Stomach (tissue), 9 donors: ENCODE measurements around the gene CD2AP. TPM values are rescaled to one million over a fixed set of nuclear protein-coding genes. Genes with fewer than 3 reads are reported as not detected.
"Not testable (repeated sequence)": the region's sequence is repeated elsewhere in the genome, so short reads cannot be mapped to it uniquely, and the experiment has no call there.

Experiments used
- DNase-seq, 2 donors: peaks; one replicate each; pipeline versions ENCODE4 v3.0.0 to v3.0.0-alpha.2; 2013 to 2019
- H3K27ac ChIP-seq, 5 donors: fragments of 200-600 bp in 4 of 5; sonication (generic) in 4 of 5; one replicate each; pipeline ENCODE4 v1.5.1; 2013 to 2019; ENCODE audit warnings: mild to moderate bottlenecking in 1 of 5, moderate library complexity in 1 of 5
- H3K27me3 ChIP-seq, 3 donors: fragments of 200-600 bp; sonication (generic); one replicate each; pipeline ENCODE4 v1.5.1; 2017 to 2019; ENCODE audit warnings: mixed run types in 1 of 3
- H3K36me3 ChIP-seq, 4 donors: fragments of 200-600 bp; sonication (generic); 1 replicate in 3 of 4; 2 replicates in 1 of 4; pipeline ENCODE4 v1.5.1; 2016 to 2019
- H3K4me1 ChIP-seq, 4 donors: fragments of 200-600 bp; sonication (generic); one replicate each; pipeline ENCODE4 v1.5.1; 2016 to 2019
- H3K4me3 ChIP-seq, 4 donors: fragments of 200-600 bp; sonication (generic) in 3 of 4; one replicate each; pipeline ENCODE4 v1.5.1; 2016 to 2019; ENCODE audit warnings: mild to moderate bottlenecking in 1 of 4
- H3K9me3 ChIP-seq, 4 donors: fragments of 200-600 bp; sonication (generic); one replicate each; pipeline ENCODE4 v1.5.1; 2016 to 2019
- CTCF ChIP-seq, 7 experiments: fragments of 450-650 bp in 4 of 7; fragments of 200-600 bp in 3 of 7; sonication (generic) in 3 of 7; IDR thresholded peaks; one replicate each; pipeline ENCODE4 v1.5.1; 2016 to 2019; ENCODE audit warnings: antibody characterized with exemption in 7 of 7, control low read depth in 2 of 7, mild to moderate bottlenecking in 1 of 7
- EP300 ChIP-seq: sonication (generic); formaldehyde crosslinking; IDR thresholded peaks from one replicate; pipeline ENCODE4 v1.6.1; 2017; ENCODE audit warnings: antibody characterized with exemption
- POLR2A ChIP-seq, 4 donors: fragments of 450-650 bp; IDR thresholded peaks; one replicate each; pipeline ENCODE4 v1.6.1; 2016; ENCODE audit warnings: antibody characterized with exemption in 4 of 4, control low read depth in 2 of 4, mild to moderate bottlenecking in 1 of 4, moderate library complexity in 1 of 4
- POLR2AphosphoS5 ChIP-seq, 3 donors: sonication (generic); formaldehyde crosslinking; IDR thresholded peaks; one replicate each; pipeline ENCODE4 v1.6.1; 2016; ENCODE audit warnings: antibody characterized with exemption in 3 of 3
- WGBS, 5 donors: extraction: QIAGEN DNeasy Blood & Tissue Kit in 3 of 5; methylation state at CpG; one replicate each; pipeline versions ENCODE4 v1.1.5 to v1.1.7; 2013 to 2018; 5-methylcytosine and 5-hydroxymethylcytosine counted together
- intact Hi-C: fragments of 100-400 bp; cut with DNase I; formaldehyde crosslinking; loops from one replicate; pipeline ENCODE4 v1.15.1; 2023; ENCODE audit warnings: low total_unique reads
- polyA plus RNA-seq, 3 donors: library from polyadenylated mRNA; stranded (reverse); fragments of 200-250 nt; gene quantifications; one replicate each; pipeline ENCODE4 v1.2.3, GENCODE V29; 2013
- total RNA-seq, 5 donors: library from RNA; depleted of rRNA; stranded (reverse); fragments of >200 nt; gene quantifications; one replicate each; pipeline versions ENCODE4 v1.1.0 to v1.2.3, GENCODE V29; 2014 to 2016
- donor health status: healthy with polysubstance abuse.
- donor health status: Bipolar disorder and iron deficiency.
- donor health status: healthy.

Gene CD2AP
- total and polyA plus RNA-seq, 8 donors, result 10.3 to 118 (median 46.9) TPM

DNA sequence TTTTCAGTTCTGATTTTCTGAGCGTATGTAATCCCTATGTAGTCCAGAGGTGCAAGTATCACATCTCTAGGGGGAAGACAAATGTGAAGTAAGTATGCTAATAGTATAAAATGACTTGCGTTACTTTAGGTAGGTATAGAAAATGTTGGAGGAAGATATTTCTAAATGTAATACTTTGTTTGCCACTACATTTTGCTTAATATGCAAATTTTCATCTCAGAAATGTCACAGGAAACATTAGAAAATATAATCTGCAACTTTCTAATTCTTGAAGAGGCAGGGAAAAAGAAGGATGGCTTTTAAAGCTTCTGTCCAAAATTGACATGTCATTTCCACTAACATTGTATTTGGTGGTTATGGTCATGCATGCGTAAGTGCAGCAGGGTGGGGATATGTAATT lies 85.6 kb downstream of the CD2AP start:
- H3K36me3 ChIP-seq, result peaks cover 0 to 6% (median 0%) of the 10 kb centered on the region in 4 donors
- peaks cover 0 to 14% (median 2%) of the 10 kb centered on the region in 4 donors for H3K4me1 ChIP-seq
- H3K27ac ChIP-seq, result no peak overlapping the region
- no peak for DNase-seq
- WGBS, 5 donors, result 92 to 99% (median 98%) methylated on average over 3 of the region's 3 CpGs
- H3K9me3 ChIP-seq, result no peaks in the 10 kb centered on the region
- intact Hi-C loops, result no loop called here
- H3K27me3 ChIP-seq, result no peaks in the 10 kb centered on the region
- TF ChIP-seq EP300 (no peak), POLR2A (IDR thresholded peaks at IDR 0.05) (no peak), CTCF (IDR thresholded peaks at IDR 0.05) (no peak), POLR2AphosphoS5 (IDR thresholded peaks at IDR 0.05) (no peak)
- no peak overlapping the region for H3K4me3 ChIP-seq

DNA sequence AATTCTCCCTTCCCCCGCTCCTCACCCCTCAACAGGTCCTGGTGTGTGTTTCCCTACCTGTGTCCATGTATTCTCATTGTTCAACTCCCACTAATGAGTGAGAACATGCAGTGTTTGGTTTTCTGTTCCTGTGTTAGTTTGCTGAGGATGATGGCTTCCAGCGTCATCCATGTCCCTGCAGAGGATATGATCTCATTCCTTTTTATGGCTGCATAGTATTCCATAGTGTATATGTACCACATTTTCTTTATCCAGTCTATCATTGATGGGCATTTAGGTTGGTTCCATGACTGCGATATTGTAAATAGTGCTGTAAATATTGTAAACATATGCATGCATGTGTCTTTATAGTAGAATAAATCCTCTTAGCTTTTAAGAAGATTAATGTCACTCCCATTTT lies 89.0 kb downstream of the CD2AP start:
- H3K9me3 ChIP-seq, DNase-seq, H3K4me1 ChIP-seq, H3K36me3 ChIP-seq, intact Hi-C loops, H3K27ac ChIP-seq, H3K4me3 ChIP-seq, H3K27me3 ChIP-seq: not testable (repeated sequence)
- WGBS, 5 donors, result 94 to 98% (median 97%) methylated on average over 3 of the region's 3 CpGs

DNA sequence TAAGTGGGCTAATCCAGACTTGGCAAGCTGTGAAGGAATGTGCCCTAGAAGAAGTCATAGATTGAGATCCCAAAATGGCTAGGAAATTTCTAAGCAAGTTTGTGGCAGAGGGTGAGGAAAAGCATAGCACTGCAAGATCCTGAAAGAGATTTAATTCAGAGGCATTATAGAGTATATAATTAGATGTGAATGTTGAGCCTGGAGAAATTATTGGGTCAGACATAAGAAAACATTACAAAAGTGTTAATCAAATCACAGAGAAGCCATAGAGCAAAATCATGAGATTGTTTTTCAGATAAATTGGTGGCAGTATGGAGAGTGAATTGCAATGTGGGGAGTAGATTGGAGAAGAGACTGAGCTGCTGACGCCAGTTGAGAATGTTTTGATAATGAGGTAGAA lies 90.0 kb downstream of the CD2AP start:
- TF ChIP-seq POLR2A (IDR thresholded peaks at IDR 0.05), result no peak
- no peak for TF ChIP-seq POLR2AphosphoS5 (IDR thresholded peaks at IDR 0.05)
- no peak for TF ChIP-seq EP300
- TF ChIP-seq CTCF (IDR thresholded peaks at IDR 0.05), result no peak
- H3K27me3 ChIP-seq, result no peaks in the 10 kb centered on the region
- no peaks in the 10 kb centered on the region for H3K4me1 ChIP-seq
- peaks cover 0 to 6% (median 0%) of the 10 kb centered on the region in 4 donors for H3K36me3 ChIP-seq
- intact Hi-C loops, result no loop called here
- no peak for DNase-seq
- H3K4me3 ChIP-seq, result no peak overlapping the region
- WGBS, 5 donors, result 94 to 100% (median 96%) methylated on average over 1 of the region's 1 CpG
- H3K27ac ChIP-seq, result no peak overlapping the region
- H3K9me3 ChIP-seq, result no peaks in the 10 kb centered on the region

DNA sequence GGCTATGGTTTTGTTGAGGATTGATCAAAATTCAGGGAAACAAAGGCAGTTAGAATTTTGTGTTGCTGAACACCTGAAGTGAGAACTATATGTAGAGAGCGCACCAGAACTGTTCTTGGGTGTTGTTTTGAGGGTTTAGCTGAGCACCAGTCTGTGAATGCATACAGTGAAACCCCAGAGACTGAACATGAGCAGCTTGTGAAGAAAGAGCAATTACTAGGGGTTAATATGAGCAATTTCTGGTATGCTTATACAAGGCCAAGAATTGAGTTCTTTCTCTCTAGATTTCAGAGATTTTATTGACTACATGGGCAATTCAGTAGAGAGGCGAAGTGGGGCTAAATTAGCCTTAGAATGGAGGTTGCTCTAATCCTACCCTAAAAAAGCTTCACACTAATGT lies 93.9 kb downstream of the CD2AP start:
- Histone ChIP-seq H3K27me3 (no peaks in the 10 kb centered on the region), H3K9me3 (no peaks in the 10 kb centered on the region), H3K4me3 (no peak overlapping the region), H3K4me1 (no peaks in the 10 kb centered on the region), H3K27ac (no peak overlapping the region), H3K36me3 (peaks cover 0 to 16% (median 9%) of the 10 kb centered on the region in 4 donors)
- DNase-seq, result no peak
- TF ChIP-seq POLR2A (IDR thresholded peaks at IDR 0.05) (no peak), POLR2AphosphoS5 (IDR thresholded peaks at IDR 0.05) (no peak), CTCF (IDR thresholded peaks at IDR 0.05) (no peak), EP300 (no peak)
- 93 to 100% (median 94%) methylated on average over 2 of the region's 2 CpGs for WGBS, 5 donors
- intact Hi-C loops, result no loop called here

DNA sequence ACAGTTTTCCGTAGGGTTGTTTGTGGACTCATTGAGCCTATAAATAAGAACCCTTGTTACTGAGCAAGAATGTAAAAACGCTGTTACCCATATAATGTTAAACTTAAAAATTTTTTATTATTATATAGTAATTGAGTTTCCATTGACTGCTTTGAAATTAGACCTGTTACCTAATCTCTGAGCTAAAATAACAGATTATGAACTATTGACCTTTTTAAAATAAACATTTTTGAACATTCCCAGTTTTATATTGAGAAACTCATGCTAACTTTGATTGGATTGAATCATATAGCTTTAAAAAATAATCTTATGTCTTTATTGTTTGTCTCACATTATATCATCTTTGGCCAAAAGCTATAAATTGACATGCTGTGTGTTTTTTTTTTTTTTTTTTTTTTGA lies 95.5 kb downstream of the CD2AP start:
- no peak for DNase-seq
- Histone ChIP-seq H3K4me1 (no peaks in the 10 kb centered on the region), H3K4me3 (no peak overlapping the region), H3K36me3 (peaks cover 0 to 29% (median 23%) of the 10 kb centered on the region in 4 donors), H3K9me3 (no peaks in the 10 kb centered on the region), H3K27ac (no peak overlapping the region), H3K27me3 (no peaks in the 10 kb centered on the region)
- WGBS, 5 donors, result 44 to 90% (median 71%) methylated on average over 2 of the region's 2 CpGs
- intact Hi-C loops, result no loop called here
- TF ChIP-seq POLR2A (IDR thresholded peaks at IDR 0.05), result no peak
- TF ChIP-seq CTCF (IDR thresholded peaks at IDR 0.05), result no peak
- TF ChIP-seq POLR2AphosphoS5 (IDR thresholded peaks at IDR 0.05), result no peak
- no peak for TF ChIP-seq EP300
